HG02938 (cell line): Measurements from ENCODE around the gene DNMT1.
"Not testable (repeated sequence)": the region's sequence is repeated elsewhere in the genome, so short reads cannot be mapped to it uniquely, and the experiment has no call there.

Experiments
- ATAC-seq: cut with Tn5 transposase; IDR thresholded peaks from one replicate; pipeline ENCODE4 v1.9.1; 2021; ENCODE audit warnings: mild to moderate bottlenecking, moderate library complexity; ENCODE audit not compliant: unreplicated experiment

The DNMT1 gene

DNA sequence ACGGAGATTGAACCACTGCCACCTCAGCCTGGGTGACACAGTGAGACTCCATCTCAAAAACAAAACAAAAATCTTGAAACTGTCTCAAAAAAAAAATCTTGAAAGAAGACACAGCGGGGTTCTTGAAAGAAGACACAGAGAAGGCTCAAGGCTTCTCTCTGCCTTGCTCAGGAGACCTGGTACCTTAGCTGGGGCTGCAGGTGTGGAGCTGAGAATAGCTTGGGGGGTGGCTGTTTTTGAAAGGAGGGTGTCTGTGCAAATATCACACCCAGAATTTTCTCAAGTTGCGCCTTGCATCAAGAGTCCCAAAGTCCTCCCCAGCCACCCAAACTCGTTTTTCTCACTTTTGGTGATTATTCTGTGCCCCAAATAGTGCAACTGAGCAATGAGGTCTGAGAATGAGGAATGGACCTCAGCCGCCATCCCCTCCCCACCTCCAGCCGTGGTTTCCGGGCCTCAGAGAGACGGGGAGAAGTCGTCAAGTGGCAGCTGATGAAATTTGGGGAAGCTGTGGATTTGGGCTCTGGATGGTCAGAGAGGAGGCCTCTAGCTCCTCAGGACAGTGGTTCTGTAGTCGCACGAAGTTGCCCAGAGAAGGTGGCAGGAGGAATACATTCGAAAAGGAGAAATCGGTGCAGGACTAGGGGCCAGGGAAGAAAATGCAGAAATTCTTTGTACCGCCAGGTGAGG, 27.6 kb upstream of the DNMT1 start:
- no peak for ATAC-seq

DNA sequence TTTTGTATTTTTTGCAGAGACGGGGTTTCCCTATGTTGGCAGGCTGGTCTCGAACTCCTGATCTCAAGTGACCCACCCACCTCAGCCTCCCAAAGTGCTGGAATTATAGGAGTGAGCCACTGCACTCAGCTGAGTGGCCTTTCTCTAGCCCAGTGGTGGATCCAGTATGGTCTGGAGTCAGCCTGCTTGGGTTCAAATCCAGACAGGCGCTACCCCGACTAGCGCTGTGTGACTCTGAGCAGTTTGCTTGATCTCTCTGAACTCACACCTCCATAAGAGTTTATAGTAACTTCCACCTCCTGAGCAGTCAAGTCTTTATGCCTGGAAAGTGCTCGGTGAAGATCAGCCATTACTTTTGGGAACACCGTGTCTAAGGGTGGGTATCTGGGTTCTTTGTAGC, 25.9 kb upstream of the DNMT1 start:
- no peak for ATAC-seq

DNA sequence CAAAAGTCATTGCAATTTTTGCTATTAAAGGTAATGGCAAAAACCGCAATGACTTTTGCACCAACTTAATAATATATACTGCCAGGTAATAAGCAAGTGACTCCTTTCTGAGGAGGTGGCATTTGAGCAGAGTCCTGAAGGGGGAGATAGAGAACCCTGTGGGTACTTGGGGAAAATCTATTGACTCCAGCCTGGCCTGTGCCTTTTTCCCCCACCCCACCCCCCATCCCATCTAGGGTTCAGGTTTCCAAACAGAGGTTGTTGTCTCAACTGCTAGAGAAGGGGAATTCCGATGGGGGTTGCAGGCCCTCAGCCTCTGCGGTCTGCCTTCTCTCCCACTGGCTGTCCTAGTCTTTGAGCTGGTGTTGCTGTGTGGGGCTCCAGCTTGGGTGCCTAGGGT, 24.9 kb upstream of the DNMT1 start:
- ATAC-seq = no peak

DNA sequence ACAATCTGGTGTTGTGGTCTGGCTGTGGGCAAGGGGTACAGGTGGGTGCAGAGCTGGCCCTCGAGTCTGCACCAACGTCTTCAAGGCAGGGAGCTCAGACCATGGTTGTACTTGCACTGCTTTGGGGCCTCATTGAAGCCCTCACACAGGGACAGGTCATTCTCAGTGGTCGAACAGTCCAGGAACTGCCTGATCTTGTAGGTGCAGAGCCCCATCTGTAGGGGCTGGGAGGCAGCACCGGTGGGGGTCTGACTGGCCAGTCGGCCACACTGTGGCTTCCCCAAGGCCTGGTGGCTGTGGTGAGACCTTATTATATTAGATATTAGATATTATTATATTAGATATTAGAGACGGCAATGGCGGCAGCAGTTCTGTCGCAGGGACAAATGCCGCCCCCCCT, 22.3 kb upstream of the DNMT1 start:
- no peak for ATAC-seq

DNA sequence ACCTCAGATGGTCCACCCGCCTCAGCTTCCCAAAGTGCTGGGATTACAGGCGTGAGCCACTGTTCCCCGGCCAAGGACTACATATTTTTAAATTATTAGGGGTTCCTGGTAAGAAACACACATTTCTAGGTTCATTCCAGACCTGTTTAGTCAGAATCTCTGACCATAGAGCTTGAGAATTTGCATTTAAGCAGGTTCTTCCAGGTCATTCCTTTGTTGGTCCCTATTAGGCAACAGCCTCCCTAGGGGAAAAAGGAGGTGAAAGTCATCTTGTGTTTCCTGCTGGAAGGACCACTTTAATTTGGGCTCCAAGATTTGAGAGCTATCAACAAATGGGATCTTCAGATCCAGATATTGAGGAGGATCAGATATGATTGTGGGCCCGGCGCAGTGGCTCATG, 20.0 kb upstream of the DNMT1 start:
- no peak for ATAC-seq

DNA sequence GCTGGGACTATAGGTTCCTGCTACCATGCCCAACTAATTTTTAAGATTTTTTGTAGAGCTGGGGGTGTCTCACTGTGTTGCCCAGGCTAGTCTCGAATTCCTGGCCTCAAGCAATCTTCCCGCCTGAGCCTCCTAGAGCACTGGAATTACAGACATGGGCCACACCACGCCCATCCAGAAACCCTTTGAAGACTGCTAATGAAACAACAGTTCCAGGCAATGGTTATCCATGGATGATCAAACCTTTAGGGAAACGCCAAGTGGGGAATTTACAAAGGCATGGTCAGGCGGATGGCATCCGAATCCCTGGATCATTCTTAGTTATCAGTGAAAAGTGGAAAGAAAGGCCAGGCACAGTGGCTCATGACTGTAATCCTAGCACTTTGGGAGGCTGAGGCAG, 16.9 kb upstream of the DNMT1 start:
- no peak for ATAC-seq

DNA sequence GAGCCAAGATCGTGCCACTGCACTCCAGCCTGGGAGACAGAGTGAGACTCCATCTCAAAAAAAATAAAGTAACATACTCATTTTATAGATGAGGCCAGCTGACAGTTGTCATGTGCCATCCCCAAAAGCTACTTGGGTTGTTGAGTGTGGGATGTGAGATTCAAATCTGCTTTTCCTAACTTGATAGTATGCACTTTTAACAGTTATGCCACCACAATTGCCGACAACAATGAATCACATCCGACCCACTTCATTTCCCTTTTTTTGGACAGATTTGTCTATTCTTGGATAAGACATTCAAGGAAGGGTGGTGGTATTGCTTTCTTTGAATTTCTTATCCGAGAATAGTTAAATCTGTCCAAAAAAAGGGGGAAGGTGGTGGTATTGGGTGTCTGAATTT, 16.3 kb upstream of the DNMT1 start:
- ATAC-seq = no peak

DNA sequence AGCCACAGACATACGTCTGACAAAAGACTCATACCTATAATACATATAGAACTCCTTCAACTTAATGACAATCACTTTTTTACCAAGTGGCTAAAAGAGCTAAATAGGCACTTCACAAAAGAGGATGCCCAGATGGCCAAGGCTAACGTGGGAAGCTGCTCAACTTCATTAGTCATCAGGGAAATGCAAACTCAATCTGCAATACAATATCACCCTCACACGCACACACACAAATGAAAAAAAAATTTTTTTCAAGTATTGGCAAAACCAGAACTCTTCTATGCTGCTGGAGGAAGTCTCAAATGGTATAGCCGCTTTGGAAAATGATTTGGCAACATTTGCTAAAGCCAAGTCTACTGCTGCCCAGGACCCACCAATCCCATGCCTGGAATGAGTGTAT, 14.6 kb upstream of the DNMT1 start:
- ATAC-seq = no peak

DNA sequence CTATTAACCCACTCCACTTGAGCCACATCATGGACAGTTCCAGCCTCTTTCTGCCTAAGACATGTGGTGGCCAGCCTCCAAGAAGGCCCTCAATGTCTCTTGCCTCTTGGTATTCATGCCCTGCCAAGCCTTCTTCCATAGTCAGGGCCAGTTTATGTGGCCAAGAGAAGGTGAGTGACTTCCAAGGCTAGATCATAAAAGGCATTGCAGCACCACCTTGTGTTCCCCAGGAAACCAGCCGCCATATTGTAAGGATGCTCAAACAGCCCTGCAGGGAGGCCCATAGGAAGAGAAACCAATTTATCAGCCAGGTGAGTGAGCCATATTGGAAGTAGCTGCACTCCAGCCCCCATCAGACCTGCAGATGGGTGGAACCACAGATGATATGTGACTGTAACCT, 12.3 kb upstream of the DNMT1 start:
- no peak for ATAC-seq

DNA sequence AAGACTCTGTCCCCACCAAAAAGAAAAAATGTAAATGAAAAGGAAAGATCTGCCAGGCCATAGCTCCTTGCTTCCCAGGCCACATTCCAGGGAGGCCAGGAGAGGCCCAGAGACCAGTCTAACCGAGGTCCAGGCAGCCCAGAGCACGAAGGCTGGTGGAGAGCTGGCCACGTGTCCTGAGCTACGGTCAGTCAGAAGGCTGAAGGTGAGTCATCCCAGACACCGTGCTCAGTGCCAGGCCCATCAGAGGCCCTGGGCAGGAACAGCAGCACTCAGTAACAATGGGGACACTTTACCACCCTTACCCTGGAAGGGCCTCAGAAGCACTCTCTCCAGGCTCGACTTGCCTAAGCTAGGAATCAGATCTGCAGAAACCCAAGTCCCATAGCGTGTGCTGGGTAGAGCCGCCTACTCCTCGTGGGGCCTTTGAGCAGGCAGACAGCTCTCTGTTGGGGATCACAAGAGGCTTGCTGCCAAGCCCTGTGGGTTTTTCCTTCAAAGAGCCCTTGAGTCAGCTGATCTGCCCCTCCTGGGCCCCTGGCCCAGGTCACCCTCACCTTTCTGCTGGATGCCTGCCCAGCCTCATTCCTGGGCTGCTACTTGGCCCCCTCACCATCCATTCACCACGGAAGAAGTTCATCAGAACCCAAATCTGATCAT, 11.6 kb upstream of the DNMT1 start:
- ATAC-seq = no peak

DNA sequence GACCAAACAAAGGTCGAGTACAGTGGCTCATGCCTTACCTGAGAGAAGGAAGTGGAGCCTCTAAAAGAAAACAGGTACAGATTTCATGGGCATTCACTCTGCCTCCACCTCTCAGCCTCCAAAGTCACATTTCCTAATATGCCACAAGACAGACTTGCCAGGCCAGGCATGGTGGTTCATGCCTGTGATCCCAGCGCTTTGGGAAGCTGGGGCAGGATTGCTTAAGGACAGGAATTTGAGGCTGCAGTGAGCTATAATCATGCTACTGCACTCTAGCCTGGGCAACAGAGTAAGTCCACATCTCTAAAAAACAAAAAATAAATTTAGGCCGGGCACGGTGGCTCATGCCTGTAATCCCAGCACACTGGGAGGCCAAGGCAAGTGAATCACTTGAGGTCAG, 10.9 kb upstream of the DNMT1 start:
- no peak for ATAC-seq

DNA sequence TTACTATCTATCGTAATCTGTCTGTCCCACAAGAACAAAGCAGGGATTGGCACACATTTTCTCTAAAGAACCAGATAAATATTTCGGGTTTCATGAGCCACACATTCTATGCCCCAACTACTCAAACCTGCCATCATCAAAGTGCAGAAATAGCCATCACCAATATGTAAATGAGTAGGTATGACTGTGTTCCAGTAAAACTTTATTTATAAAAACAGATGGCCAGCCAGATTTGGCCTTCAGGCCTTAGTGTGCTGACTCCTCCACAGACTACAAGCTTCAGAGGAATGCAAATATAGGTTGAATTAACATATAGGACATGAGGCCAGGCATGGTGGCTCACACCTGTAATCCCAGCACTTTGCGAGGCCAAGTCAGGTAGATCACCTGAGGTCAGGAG, 8.9 kb upstream of the DNMT1 start:
- ATAC-seq = no peak

DNA sequence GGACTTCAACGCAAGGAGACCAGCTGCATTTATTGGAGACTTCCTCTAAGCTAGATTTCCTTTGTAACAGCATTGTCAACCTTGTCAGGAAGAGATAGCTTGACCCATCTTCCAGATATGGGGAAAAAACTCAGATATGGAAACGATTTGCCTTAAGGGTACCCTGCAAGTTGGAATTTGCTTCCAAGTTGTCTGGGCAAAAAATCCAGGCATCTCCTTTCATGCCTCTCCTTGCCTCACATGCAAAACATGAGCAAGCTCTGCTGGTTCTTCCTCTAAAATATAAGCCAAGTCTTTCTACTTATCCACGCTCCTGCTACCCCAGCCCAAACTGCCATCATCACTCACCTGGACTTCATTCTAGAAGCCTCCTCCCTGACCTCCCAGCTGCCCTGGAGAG, 6.4 kb upstream of the DNMT1 start:
- ATAC-seq = no peak

DNA sequence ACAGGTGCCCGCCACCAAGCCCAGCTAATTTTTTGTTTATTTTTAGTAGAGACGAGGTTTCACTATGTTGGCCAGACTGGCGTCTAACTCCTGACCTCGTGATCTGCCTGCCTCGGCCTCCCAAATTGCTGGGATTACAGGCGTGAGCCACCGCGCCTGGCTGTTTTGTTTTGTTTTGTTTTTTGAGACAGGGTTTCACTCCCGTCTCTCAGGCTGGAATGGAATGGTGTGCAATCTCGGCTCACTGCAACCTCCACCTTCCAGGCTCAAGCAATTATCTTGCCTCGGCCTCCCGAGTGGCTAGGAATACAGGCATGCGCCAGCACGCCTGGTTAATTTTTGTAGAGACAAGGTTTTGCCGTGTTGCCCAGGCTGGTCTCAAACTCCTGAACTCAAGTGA, 5.3 kb upstream of the DNMT1 start:
- ATAC-seq = not testable (repeated sequence)

DNA sequence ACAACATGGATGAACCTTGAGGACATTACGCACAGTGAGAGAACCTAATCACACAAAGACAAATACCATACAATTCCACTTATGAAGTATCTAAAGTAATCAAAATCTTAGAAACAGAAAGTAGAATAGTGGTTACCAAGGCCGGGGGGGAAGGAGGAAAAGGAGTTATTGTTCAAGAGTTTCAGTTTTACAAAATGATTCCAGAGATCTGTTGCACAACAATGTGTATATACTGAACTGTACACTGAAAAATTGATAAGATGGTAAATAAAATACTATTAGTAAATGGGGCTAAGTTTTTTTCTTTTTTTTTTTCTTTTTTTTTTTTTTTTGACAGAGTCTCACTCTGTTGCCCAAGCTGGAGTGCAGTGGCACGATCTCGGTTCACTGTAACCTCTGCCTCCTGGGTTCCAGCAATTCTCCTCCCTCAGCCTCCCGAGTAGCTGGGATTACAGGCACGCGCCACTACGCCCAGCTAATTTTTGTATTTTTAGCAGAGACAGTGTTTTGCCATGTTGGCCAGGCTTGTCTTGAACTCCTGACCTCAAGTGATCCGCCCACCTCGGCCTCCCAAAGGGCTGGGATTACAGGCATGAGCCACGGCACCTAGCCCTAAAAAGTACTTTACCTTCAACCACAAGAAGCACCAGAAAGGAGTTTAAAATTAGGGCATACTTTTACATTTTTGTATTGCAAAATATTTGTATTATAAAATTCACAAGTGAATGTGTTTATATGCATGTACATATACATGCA, 4.3 kb upstream of the DNMT1 start:
- ATAC-seq = not testable (repeated sequence)

DNA sequence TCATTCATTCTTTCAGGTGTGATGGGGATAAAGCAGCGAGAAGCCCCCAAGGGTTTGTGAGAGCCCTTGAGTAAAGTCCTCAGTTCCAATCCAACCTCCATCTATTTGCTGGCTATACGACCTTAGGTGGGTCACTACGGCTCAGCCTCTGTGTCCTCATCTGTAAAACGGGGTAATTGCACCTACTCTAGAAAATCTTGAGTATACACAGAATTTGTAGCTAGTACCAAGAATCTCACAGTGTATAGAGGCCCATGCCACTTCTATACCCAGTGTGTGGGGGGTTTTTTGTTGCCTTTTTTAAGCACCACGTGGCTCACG, 406 bp upstream of the DNMT1 start:
- peak; percentile 9 for ATAC-seq

DNA sequence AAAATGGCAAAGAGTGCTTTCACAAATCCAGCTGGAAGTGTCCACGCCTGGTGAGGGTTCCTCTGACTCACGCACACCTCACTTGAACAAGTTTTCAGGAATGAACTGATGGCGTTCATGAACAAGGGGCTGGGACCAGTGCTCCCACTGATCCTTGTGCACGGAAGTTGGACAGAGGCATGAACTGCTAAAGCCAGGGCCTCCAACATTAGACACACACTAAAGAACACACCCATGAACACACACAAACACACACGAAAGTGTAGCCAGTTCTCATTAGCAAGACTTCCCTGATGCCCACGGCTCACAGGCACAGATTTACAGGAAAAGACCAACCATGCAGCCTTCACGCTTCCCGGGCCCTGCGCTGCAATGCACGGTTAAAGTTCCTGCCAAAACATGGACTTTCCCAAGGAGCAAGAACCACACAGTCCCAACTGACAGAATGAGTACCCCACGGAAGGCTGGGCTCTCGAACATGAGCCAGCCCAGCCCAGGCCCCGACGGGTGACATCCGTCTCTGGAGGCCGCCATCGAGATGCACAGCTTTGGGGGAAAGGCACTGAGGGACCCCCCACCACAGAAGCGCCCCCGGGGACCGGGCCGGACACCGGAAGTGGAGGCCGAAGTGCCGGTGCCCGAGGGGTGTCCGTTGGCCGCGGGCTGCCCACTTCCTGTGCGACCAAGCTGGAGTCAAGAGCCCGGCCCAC, 808 bp downstream of the DNMT1 start:
- ATAC-seq = peak; percentile 9

DNA sequence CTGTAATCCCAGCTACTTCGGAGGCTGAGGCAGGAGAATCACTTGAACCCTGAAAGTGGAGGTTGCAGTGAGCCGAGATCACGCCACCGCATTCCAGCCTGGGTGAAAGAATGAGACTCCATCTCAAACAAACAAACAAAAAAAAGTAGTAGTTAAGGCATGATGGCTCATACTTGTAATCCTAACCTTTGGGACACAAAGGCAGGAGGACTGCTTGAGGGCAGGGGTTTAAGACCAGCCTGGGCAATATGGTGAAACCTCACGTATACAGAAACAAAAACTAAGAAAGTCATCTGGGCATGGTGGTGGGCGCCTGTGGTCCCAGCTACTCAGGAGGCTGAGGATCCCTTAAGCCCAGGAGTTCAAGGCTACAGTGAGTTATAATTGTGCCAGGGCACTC, 1.8 kb downstream of the DNMT1 start:
- ATAC-seq = no peak

DNA sequence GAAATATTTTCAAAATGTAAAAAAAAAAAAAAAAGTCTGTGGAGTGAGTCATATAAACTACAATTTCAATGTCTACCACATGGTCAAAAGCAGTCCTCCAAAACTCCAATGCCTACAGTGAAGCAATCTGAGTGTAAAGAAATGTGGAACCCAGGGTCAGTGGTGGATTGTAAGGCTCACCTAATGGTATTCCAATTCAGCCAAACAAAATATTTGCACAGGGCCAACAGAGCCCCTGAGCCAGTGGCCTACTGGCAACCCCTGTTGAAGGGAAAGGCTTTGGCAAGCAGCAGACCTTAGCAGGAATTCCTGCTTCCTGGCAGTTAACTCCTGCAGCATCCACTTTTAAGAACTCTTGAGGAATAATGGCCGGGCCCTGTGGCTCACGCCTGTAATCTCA, 3.4 kb downstream of the DNMT1 start:
- no peak for ATAC-seq

DNA sequence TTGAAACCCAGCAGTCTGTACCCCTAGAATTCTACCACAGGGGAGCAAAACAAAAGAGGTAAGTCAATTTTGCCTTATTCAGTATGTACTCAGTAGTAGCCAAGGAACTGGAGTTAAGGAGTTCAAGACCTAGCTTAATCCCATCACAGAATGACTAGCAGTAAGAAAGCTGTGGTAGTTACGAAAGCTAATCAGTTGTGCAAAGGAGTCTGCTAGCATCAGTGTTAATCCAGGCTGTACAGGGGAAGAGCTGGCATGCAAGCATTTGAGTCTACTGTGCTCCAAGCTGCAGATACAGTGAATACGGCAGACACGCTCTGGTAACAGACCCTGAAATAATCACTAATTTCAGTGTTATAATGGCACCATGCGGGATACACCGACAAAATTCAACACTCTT, 4.7 kb downstream of the DNMT1 start:
- ATAC-seq = no peak

DNA sequence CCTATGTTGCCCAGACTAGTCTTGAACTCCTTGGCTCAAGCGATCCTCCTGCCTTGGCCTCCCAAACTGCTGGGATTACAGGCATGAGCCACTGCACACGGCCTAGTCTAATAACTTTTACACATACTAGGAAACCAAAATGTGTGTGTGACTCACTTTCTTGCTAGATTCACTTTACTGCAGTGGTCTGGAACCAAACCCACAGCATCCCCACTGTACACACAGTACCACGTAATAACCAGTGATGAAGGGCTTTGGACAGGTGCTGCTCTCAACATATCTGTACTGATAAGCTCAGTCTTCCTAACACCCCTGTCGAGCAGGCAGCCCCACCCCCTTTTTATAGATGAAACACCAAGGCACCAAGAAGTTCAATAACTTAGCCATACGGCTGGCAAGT, 5.1 kb downstream of the DNMT1 start:
- ATAC-seq = no peak

DNA sequence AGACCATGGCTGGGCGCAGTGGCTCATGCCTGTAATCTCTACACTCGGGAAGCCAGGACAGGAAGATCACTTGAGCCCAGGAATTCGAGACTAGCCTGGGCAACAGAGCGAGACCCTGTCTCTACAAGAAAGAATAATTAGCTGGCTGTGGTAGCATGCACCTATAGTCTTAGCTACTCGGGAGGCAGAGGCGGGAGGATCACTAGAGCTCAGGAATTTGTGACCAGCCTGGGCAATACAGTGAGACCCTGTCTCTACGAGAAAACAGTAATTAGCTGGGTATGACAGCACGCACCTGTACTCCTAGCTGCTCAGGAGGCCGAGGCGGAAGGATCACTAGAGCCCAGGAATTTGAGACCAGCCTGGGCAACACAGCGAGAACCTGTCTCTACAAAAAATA, 7.4 kb downstream of the DNMT1 start:
- no peak for ATAC-seq
